Globus pallidus (tissue), 1 donor: Measurements from ENCODE around the gene TEKT2.

ENCODE experiments used
- DNase-seq: peaks from one replicate; pipeline ENCODE4 v3.0.0-alpha.2; 2015; ENCODE audit warnings: low spot score

Gene TEKT2

GRCh38 chr1:36087233-36088123 lies 3.6 kb downstream of the TEKT2 start:
- no peak for DNase-seq

DNA sequence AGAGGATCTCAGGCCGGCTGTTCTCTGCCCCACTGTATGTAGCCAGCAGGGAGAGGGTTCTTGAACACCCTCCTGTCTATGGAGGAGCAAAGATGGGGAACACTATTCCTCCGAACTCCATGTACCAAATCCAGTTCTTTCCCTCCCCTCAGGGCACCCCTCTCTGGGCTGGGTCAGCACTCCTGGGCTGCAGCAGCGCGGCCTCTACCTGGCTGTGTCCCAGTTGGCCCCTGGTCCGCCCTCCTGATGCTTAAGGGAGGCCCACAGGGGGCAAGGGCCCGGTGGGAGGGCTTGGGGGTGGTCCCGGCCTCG lies 4.3 kb downstream of the TEKT2 start:
- DNase-seq, result no peak

DNA sequence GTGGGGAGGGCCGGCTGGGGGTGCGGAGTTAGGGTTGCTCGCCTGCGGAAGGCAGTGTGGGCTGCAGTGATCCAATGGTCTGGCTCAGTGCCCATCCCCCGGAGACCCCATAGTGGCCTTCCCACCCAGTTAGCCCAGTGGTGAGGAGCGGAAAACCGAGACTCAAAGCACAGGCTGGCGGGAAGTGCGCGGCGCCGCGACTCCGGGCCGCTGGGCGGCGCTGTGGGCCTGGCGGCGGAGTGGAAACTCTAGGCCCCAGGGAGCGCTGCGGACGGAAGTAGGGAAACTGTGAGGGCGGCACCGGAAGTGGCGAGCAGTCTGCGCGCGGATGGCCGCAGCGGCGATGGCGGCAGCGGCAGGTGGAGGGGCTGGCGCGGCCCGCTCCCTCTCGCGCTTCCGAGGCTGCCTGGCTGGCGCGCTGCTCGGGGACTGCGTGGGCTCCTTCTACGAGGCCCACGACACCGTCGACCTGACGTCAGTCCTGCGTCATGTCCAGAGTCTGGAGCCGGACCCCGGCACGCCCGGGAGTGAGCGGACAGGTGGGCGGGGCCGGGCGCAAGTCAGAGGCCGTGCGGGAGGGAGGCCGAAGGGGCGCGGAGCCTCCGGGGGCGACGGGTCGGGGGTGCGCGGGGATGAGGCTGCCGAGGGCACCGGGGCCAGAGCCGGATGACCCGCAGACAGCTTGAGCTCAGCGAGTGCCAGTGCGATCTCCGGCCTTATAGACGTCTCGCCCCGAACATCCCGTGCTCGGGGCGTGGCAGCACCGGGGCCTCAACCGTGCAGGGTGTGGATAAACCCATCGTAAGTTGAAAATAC lies 4.9 kb downstream of the TEKT2 start, which contains the start of gene ADPRS:
ADPRS (plus strand) TSS at position 316 of the 816 bp plus-strand sequence; CDS start at position 329, 13 bp downstream.
- DNase-seq, result peak; percentile 80

DNA sequence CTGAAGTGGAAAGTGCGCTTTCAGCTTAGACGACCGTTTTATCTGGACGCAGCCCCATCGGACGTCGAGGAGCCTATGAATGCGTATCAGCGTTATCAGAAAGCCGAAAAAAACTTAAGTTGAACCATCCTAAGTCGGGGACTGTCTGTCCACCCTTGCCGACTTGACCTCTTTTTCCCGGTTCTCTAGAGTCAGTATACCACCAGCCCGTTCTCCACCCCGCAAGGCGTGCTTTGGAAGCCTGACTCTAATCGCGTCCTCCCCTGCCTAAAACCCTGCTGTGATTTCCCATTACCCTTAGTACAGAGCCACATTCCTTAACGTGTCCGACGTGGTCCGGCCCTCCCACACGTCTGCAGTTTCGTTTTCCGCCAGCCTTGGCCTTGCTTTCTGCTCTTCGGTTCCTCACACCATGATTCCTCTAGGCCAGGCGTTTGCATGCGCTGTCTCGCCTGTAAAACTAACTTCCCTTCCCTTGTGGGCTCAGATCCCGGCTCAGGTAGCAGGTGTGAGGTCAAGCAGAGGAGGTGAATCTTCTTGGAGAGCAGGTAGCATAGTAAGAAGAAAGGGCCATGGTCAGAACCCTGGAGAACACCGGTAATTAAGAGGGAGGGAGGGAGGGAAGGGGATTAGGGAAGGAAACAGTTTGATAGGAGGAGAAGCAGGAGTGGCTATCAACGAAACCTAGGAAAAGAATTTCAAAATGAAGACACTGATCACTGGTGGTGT lies 5.7 kb downstream of the TEKT2 start:
- DNase-seq, result no peak

DNA sequence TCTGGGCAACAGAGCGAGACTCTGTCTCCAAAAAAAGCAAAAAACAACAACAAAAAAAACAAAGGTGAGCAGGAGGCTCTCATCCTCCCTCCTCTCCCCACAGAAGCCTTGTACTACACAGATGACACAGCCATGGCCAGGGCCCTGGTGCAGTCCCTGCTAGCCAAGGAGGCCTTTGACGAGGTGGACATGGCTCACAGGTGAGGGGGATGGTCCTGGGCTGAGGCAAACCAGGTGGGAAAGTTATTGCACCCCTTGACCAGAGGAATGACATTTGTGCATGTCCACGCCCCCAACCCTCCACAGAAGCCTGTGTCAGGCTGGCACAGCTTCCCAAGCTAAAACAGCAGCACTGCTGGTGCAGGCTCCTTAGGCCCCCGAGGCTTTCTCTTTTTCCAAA lies 7.2 kb downstream of the TEKT2 start:
- DNase-seq, result no peak

GRCh38 chr1:36091698-36092097 lies 7.8 kb downstream of the TEKT2 start:
- DNase-seq, result no peak

- DNase-seq, result no peak
Measured at GRCh38 chr1:36092166-36092797, 8.4 kb downstream of the TEKT2 start.

- DNase-seq, result no peak
Measured at GRCh38 chr1:36092798-36093185, 8.9 kb downstream of the TEKT2 start.

- DNase-seq, result no peak
Measured at GRCh38 chr1:36093226-36093625, 9.3 kb downstream of the TEKT2 start.

- DNase-seq, result peak; percentile 97
Measured at GRCh38 chr1:36093929-36094328, 10.0 kb downstream of the TEKT2 start.

- no peak for DNase-seq
Measured at GRCh38 chr1:36094621-36095061, 10.7 kb downstream of the TEKT2 start.

DNA sequence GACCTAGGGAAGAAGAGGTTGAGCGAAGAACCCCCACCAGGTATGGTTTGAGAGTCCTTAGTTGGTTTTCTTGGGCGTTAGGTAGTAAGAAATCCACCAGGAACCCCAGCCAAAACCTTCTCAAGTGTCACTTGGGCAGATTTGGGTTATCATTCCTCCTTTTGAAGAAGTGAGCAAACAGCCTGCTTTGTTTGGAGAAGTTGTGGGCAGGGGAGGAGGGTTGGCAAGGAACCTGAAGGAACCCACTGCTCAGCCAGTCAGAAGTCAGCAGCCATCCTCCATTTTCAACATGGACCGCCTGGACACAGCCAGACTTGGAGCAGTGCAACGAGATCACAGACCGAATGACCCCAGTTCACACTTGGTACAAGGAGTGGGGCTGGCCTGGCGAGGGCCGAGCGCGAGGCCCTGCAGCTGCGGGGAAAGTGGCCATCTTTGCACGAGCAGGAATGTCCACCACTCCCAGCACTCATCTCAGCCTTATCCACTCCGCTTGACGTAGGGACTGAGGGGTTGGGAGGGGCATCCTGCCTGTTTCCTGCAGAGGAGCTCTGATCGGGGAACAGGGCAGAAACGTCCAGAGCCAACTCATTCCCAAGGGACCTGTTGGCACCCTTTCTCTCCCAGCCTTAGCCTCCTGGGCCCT lies 12.0 kb downstream of the TEKT2 start:
- no peak for DNase-seq

GRCh38 chr1:36096500-36097432 lies 12.9 kb downstream of the TEKT2 start:
- no peak for DNase-seq

DNA sequence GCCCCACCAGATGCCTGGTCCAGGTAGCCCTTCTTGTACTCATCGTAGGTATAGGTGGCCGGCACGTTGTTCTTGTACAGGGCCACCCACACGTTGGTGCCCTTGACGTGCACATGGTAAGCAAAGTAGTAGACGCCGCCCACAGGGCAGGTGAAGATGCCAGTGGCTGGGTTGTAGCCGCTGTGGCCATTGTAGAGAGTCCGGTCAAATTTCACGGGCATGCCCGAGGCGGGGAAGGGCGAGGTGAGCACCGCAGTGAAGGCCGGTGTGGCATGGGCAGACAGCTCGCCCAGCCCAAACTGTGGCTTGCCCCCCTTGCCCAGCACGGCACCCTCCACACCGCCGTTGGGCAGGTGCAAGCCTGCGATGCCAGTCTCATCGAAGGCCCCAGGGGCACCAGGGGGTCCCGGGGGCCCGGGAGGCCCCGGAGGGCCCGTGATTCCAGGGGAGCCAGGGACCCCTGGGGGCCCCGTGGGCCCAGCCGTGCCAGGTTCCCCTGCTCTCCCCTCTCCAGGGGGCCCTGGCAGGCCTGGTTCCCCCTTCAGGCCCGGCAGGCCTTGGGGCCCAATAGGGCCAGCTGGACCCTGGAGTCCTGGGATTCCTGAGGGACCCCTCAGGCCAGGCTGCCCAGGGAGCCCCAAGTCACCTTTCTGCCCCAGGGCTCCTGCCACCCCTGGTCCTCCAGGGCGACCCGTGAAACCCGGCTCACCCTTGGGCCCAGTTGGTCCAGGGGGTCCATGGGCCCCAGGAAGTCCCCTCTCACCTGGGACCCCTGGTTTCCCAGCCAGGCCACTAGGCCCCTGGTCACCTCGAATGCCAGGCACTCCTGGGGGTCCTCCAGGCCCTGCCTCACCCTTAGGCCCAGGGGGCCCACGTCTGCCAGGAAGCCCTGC lies 14.0 kb downstream of the TEKT2 start:
- DNase-seq, result no peak

GRCh38 chr1:36098650-36099365 lies 14.9 kb downstream of the TEKT2 start:
- DNase-seq, result no peak

DNA sequence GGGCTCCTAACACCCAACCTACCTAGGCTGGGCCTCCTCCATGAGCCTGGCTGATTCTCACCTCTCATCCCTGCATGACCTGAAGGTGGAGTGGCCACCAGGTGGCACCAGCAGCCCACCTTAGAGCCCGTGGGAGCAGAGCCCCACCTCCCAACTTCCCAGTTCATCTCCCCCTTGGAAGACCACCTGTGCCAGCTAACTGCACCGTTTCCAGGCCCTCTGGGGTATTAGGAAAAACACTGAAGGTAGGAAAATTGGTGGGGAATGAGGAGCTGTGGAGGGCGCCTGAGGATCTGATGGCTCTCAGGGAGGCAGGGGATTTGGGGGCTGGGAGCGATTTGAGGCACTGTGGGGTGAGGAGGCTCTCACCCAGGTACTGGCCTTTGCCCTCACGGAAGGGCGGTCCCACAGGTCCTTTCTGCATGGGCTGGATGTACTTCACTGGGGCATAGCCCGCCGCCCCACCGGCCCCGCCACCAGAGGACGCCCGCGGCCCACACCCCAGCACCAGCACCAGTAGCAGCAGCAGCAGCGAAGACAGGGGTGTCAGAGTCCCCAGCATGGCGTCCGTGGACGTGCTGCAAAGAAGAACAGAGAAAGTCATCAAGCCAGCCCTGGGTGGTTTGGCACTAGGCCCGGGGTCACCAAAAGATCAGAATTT lies 15.9 kb downstream of the TEKT2 start:
- DNase-seq, result peak; percentile 59

DNA sequence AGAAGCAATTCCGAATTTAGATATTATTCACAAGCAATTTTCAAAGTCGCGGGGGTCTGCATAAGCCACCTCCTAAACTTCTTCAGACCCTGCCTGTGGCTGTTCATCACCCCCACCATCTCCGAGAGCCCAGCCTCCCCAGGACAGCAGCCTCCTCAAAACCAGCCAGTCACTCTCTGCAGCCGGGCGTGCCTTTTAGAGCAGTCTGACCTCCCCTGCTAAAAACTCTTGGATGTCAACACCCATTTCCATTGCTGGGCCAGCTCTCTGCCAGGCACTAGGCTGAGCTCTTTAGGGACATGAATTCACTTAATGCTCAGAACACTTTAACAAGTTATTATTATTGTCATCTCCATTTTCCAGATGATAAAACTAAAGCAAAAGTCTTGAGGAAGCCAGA lies 16.5 kb downstream of the TEKT2 start:
- no peak for DNase-seq

DNA sequence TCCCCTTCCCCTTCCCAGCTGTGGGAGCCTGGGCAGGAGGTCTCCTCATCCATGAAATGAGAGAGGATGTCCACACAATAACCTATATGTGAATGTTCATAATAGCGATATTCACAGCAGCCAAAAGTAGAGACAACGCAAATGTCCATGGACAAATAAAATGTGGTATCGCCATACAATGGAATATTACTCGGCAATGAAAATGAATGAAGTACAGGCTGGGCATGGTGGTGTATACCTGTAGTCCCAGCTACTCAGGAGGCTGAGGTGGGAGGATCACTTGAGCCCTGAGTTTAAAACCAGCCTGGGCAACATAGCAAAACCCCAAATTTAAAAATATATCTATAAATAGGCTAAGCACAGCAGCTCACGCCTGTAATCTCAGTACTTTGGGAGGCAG lies 17.7 kb downstream of the TEKT2 start:
- DNase-seq, result no peak
